HG02870 (cell line): ENCODE measurements around the gene CCDC188.

Experiments
- ATAC-seq: cut with Tn5 transposase; IDR thresholded peaks from one replicate; pipeline ENCODE4 v1.9.1; 2021; ENCODE audit warnings: mild to moderate bottlenecking, moderate library complexity; ENCODE audit not compliant: unreplicated experiment

The CCDC188 gene

GRCh38 chr22:20185750-20186149 is 34.9 kb upstream of the CCDC188 start:
- ATAC-seq = no peak

GRCh38 chr22:20184501-20185165 is 33.8 kb upstream of the CCDC188 start:
- no peak for ATAC-seq

GRCh38 chr22:20183823-20184222 is 33.0 kb upstream of the CCDC188 start:
- ATAC-seq = no peak

- no peak for ATAC-seq
These were observed 32.2 kb upstream of the CCDC188 start for GRCh38 chr22:20183101-20183500.

GRCh38 chr22:20182365-20182764 is 31.5 kb upstream of the CCDC188 start:
- ATAC-seq = no peak

GRCh38 chr22:20181884-20182236 is 31.0 kb upstream of the CCDC188 start:
- ATAC-seq = no peak

GRCh38 chr22:20181194-20181883 is 30.5 kb upstream of the CCDC188 start:
- no peak for ATAC-seq

GRCh38 chr22:20180640-20181039 is 29.8 kb upstream of the CCDC188 start:
- ATAC-seq = no peak

- no peak for ATAC-seq
These were observed 29.4 kb upstream of the CCDC188 start for GRCh38 chr22:20180245-20180630.

GRCh38 chr22:20179455-20180244 is 28.8 kb upstream of the CCDC188 start:
- no peak for ATAC-seq

GRCh38 chr22:20178915-20179227 is 28.0 kb upstream of the CCDC188 start:
- no peak for ATAC-seq

GRCh38 chr22:20178075-20178914 is 27.4 kb upstream of the CCDC188 start:
- ATAC-seq = no peak

- ATAC-seq = no peak
These were observed 26.5 kb upstream of the CCDC188 start for GRCh38 chr22:20177217-20177911.

- ATAC-seq = no peak
These were observed 25.7 kb upstream of the CCDC188 start for GRCh38 chr22:20176421-20177085.

- no peak for ATAC-seq
These were observed 24.7 kb upstream of the CCDC188 start for GRCh38 chr22:20175597-20175900.

- no peak for ATAC-seq
These were observed 24.1 kb upstream of the CCDC188 start for GRCh38 chr22:20174785-20175596.

- ATAC-seq = no peak
These were observed 22.9 kb upstream of the CCDC188 start for GRCh38 chr22:20173772-20174171.

GRCh38 chr22:20173246-20173645 is 22.4 kb upstream of the CCDC188 start:
- no peak for ATAC-seq

GRCh38 chr22:20172141-20172613 is 21.3 kb upstream of the CCDC188 start:
- ATAC-seq = no peak
